ENCODE data around the gene CDK10.
A peak's percentile ranks its signal among the peaks of the same experiment; 100 is the strongest.

The CDK10 gene

GRCh38 chr16:89645122-89645521 is 41.4 kb upstream of the CDK10 start:
- no peak overlapping the region for H3K4me3 ChIP-seq (ENCODE audit: low read depth, low read length)
- no peak for TF ChIP-seq CTCF (IDR thresholded peaks at IDR 0.05; ENCODE audit: low read depth, low read length)

GRCh38 chr16:89646270-89646669 is 40.2 kb upstream of the CDK10 start:
- no peak for TF ChIP-seq CTCF (IDR thresholded peaks at IDR 0.05; ENCODE audit: low read depth, low read length)
- H3K4me3 ChIP-seq (ENCODE audit: low read depth, low read length), result no peak overlapping the region

- no peak overlapping the region for H3K4me3 ChIP-seq (ENCODE audit: low read depth, low read length)
- TF ChIP-seq CTCF (IDR thresholded peaks at IDR 0.05; ENCODE audit: low read depth, low read length), result no peak
These were observed 39.6 kb upstream of the CDK10 start for GRCh38 chr16:89646906-89647305.

GRCh38 chr16:89651584-89651983 is 34.9 kb upstream of the CDK10 start:
- TF ChIP-seq CTCF (IDR thresholded peaks at IDR 0.05; ENCODE audit: low read depth, low read length), result no peak
- no peak overlapping the region for H3K4me3 ChIP-seq (ENCODE audit: low read depth, low read length)

- no peak overlapping the region for H3K4me3 ChIP-seq (ENCODE audit: low read depth, low read length)
- TF ChIP-seq CTCF (IDR thresholded peaks at IDR 0.05; ENCODE audit: low read depth, low read length), result no peak
These were observed 32.7 kb upstream of the CDK10 start for GRCh38 chr16:89653656-89654295.

- no peak for TF ChIP-seq CTCF (IDR thresholded peaks at IDR 0.05; ENCODE audit: low read depth, low read length)
- H3K4me3 ChIP-seq (ENCODE audit: low read depth, low read length), result no peak overlapping the region
These were observed 31.3 kb upstream of the CDK10 start for GRCh38 chr16:89655062-89655643.

GRCh38 chr16:89656435-89657121 is 29.9 kb upstream of the CDK10 start:
- no peak for TF ChIP-seq CTCF (IDR thresholded peaks at IDR 0.05; ENCODE audit: low read depth, low read length)
- H3K4me3 ChIP-seq (ENCODE audit: low read depth, low read length), result peak overlapping the region; percentile 94

All from WI38 (cell line).